MM.1S (cell line): ENCODE measurements around the gene EPHB6.

Experiments
- DNase-seq: peaks from one replicate; pipeline ENCODE4 v3.0.0-alpha.2; 2015
- H2AFZ ChIP-seq: fragments of 300-600 bp; sonication (generic); 2 replicates; pipeline ENCODE4 v1.6.0; 2016; ENCODE audit warnings: antibody characterized with exemption, low read length
- H3F3A ChIP-seq: fragments of 300-600 bp; sonication (generic); 2 replicates; pipeline ENCODE4 v1.6.1; 2016; ENCODE audit warnings: mild to moderate bottlenecking, antibody characterized with exemption, low read length, moderate library complexity, mixed read lengths; ENCODE audit not compliant: insufficient read depth
- H3K27ac ChIP-seq: fragments of 300-600 bp; sonication (generic); 2 replicates; pipeline ENCODE4 v1.5.1; 2016; ENCODE audit warnings: mild to moderate bottlenecking, low read length
- H3K27me3 ChIP-seq: fragments of 300-600 bp; sonication (generic); replicated peaks from 2 replicates; pipeline ENCODE4 v1.6.0; 2016; ENCODE audit warnings: low read length; ENCODE audit not compliant: insufficient read depth
- H3K36me3 ChIP-seq: fragments of 300-600 bp; sonication (generic); replicated peaks from 2 replicates; pipeline ENCODE4 v1.6.1; 2016; ENCODE audit warnings: mild to moderate bottlenecking, low read length, mixed read lengths; ENCODE audit not compliant: insufficient read depth
- H3K4me1 ChIP-seq: fragments of 300-600 bp; sonication (generic); 2 replicates; pipeline ENCODE4 v1.6.1; 2016; ENCODE audit warnings: low read length, mixed read lengths
- H3K4me2 ChIP-seq: fragments of 300-600 bp; sonication (generic); 2 replicates; pipeline ENCODE4 v1.6.0; 2016; ENCODE audit warnings: low read depth, low read length
- H3K4me3 ChIP-seq: fragments of 300-600 bp; sonication (generic); 2 replicates; pipeline ENCODE4 v1.5.1; 2016; ENCODE audit warnings: low read length, mixed read lengths
- H3K79me2 ChIP-seq: fragments of 300-600 bp; sonication (generic); 2 replicates; pipeline ENCODE4 v1.6.1; 2016; ENCODE audit warnings: mixed run types, low read length, mixed read lengths
- H3K9ac ChIP-seq: fragments of 300-600 bp; sonication (generic); 2 replicates; pipeline ENCODE4 v1.6.1; 2016; ENCODE audit warnings: low read length, mixed read lengths
- H3K9me2 ChIP-seq: fragments of 300-600 bp; sonication (generic); replicated peaks from 2 replicates; pipeline ENCODE4 v1.6.1; 2016; ENCODE audit warnings: mild to moderate bottlenecking, low read length, mixed read lengths; ENCODE audit not compliant: insufficient read depth
- H3K9me3 ChIP-seq: fragments of 300-600 bp; sonication (generic); replicated peaks from 2 replicates; pipeline ENCODE4 v1.6.1; 2016; ENCODE audit warnings: mild to moderate bottlenecking, low read length, mixed read lengths; ENCODE audit not compliant: insufficient read depth
- H4K20me1 ChIP-seq: fragments of 300-600 bp; sonication (generic); 2 replicates; pipeline ENCODE4 v1.6.1; 2016; ENCODE audit warnings: mild to moderate bottlenecking, low read length, moderate library complexity, mixed read lengths; ENCODE audit not compliant: insufficient read depth
- CTCF ChIP-seq: fragments of 300-600 bp; sonication (generic); IDR thresholded peaks from 2 replicates; pipeline ENCODE4 v1.5.1; 2016; ENCODE audit warnings: antibody characterized with exemption, low read length, mixed read lengths
- EZH2 ChIP-seq: fragments of 300-600 bp; sonication (generic); optimal IDR thresholded peaks from 2 replicates; pipeline ENCODE3; 2017; ENCODE audit warnings: low read depth, mild to moderate bottlenecking, antibody characterized with exemption, low read length, mixed read lengths
- EZH2phosphoT487 ChIP-seq: fragments of 300-600 bp; sonication (generic); IDR thresholded peaks from 2 replicates; pipeline ENCODE4 v1.6.1; 2018; ENCODE audit warnings: antibody characterized with exemption, low read length

The EPHB6 gene

GRCh38 chr7:142872106-142872675, 17.3 kb downstream of the EPHB6 start:
- Histone ChIP-seq H3K4me2 (no peak overlapping the region), H3K79me2 (no peaks in the 10 kb centered on the region), H3F3A (no peaks in the 10 kb centered on the region), H3K9ac (no peak overlapping the region), H3K4me1 (no peaks in the 10 kb centered on the region), H3K27me3 (peaks cover 39% of the 10 kb centered on the region), H4K20me1 (no peaks in the 10 kb centered on the region), H3K27ac (no peak overlapping the region), H3K36me3 (no peaks in the 10 kb centered on the region), H3K9me3 (no peaks in the 10 kb centered on the region), H3K4me3 (no peak overlapping the region), H3K9me2 (no peaks in the 10 kb centered on the region), H2AFZ (no peak overlapping the region)
- no peak for TF ChIP-seq EZH2
- no peak for DNase-seq

- no peak overlapping the region for H2AFZ ChIP-seq
- H4K20me1 ChIP-seq = no peaks in the 10 kb centered on the region
- no peak overlapping the region for H3K27ac ChIP-seq
- no peaks in the 10 kb centered on the region for H3K79me2 ChIP-seq
- no peak overlapping the region for H3K9ac ChIP-seq
- no peak overlapping the region for H3K4me3 ChIP-seq
- H3K27me3 ChIP-seq = peaks cover 35% of the 10 kb centered on the region
- H3K4me1 ChIP-seq = no peaks in the 10 kb centered on the region
- no peak for TF ChIP-seq EZH2phosphoT487
- no peak for TF ChIP-seq EZH2
- TF ChIP-seq CTCF = peak; percentile 93
- no peaks in the 10 kb centered on the region for H3K9me2 ChIP-seq
- no peaks in the 10 kb centered on the region for H3K9me3 ChIP-seq
- DNase-seq = peak; percentile 40
- no peak overlapping the region for H3K4me2 ChIP-seq
- H3K36me3 ChIP-seq = no peaks in the 10 kb centered on the region
- H3F3A ChIP-seq = no peaks in the 10 kb centered on the region
These were observed 18.5 kb downstream of the EPHB6 start for GRCh38 chr7:142873281-142873784.

GRCh38 chr7:142873871-142874270, 19.0 kb downstream of the EPHB6 start:
- H4K20me1 ChIP-seq = no peaks in the 10 kb centered on the region
- no peaks in the 10 kb centered on the region for H3K9me3 ChIP-seq
- DNase-seq = no peak
- no peaks in the 10 kb centered on the region for H3K4me1 ChIP-seq
- no peak overlapping the region for H3K4me3 ChIP-seq
- no peak overlapping the region for H3K4me2 ChIP-seq
- no peak overlapping the region for H2AFZ ChIP-seq
- no peak overlapping the region for H3K9ac ChIP-seq
- no peaks in the 10 kb centered on the region for H3K79me2 ChIP-seq
- H3K27ac ChIP-seq = no peak overlapping the region
- H3F3A ChIP-seq = no peaks in the 10 kb centered on the region
- H3K27me3 ChIP-seq = peaks cover 36% of the 10 kb centered on the region
- H3K36me3 ChIP-seq = no peaks in the 10 kb centered on the region
- TF ChIP-seq CTCF (no peak), EZH2 (no peak), EZH2phosphoT487 (no peak)
- H3K9me2 ChIP-seq = no peaks in the 10 kb centered on the region

GRCh38 chr7:142874409-142874808, 19.5 kb downstream of the EPHB6 start:
- no peak overlapping the region for H2AFZ ChIP-seq
- H3F3A ChIP-seq = no peaks in the 10 kb centered on the region
- H3K4me2 ChIP-seq = no peak overlapping the region
- H4K20me1 ChIP-seq = no peaks in the 10 kb centered on the region
- no peak overlapping the region for H3K27ac ChIP-seq
- H3K79me2 ChIP-seq = no peaks in the 10 kb centered on the region
- no peaks in the 10 kb centered on the region for H3K9me3 ChIP-seq
- H3K36me3 ChIP-seq = no peaks in the 10 kb centered on the region
- H3K27me3 ChIP-seq = peaks cover 36% of the 10 kb centered on the region
- no peaks in the 10 kb centered on the region for H3K4me1 ChIP-seq
- H3K9me2 ChIP-seq = no peaks in the 10 kb centered on the region
- no peak for TF ChIP-seq EZH2
- no peak for TF ChIP-seq CTCF
- no peak for TF ChIP-seq EZH2phosphoT487
- DNase-seq = no peak
- no peak overlapping the region for H3K9ac ChIP-seq
- no peak overlapping the region for H3K4me3 ChIP-seq
